SK-N-SH treated with all-trans-retinoic acid at 6 μM for 48 hours (cell line): ENCODE measurements around the gene DNAH3.

ENCODE experiments used
- ARNTL ChIP-seq: fragments of 450-650 bp; formaldehyde crosslinking; IDR thresholded peaks from 2 replicates; pipeline ENCODE4 v1.5.0; 2020; ENCODE audit warnings: low read depth, mild to moderate bottlenecking, moderate library complexity, borderline replicate concordance
- BACH2 ChIP-seq: fragments of 250-450 bp; sonication (Bioruptor Pico); IDR thresholded peaks from 2 replicates; pipeline ENCODE4 v1.9.0; 2021; ENCODE audit warnings: mild to moderate bottlenecking, borderline replicate concordance
- CREB5 ChIP-seq: fragments of 250-450 bp; sonication (Bioruptor Pico); IDR thresholded peaks from 2 replicates; pipeline ENCODE4 v1.5.1; 2020; ENCODE audit warnings: low read depth, mild to moderate bottlenecking, moderate library complexity
- GLIS3 ChIP-seq: fragments of 250-450 bp; sonication (Bioruptor Pico); IDR thresholded peaks from 2 replicates; pipeline ENCODE4 v1.5.0; 2020; ENCODE audit warnings: mild to moderate bottlenecking, moderate library complexity
- OSR1 ChIP-seq: fragments of 250-450 bp; sonication (Bioruptor Pico); IDR thresholded peaks from 2 replicates; pipeline ENCODE4 v1.8.0; 2022; ENCODE audit warnings: moderate library complexity, mild to moderate bottlenecking, inconsistent platforms
- PATZ1 ChIP-seq: fragments of 250-450 bp; sonication (Bioruptor Pico); IDR thresholded peaks from 2 replicates; pipeline ENCODE4 v1.8.0; 2020; ENCODE audit warnings: mild to moderate bottlenecking, moderate library complexity, borderline replicate concordance
- PPARA ChIP-seq: fragments of 250-450 bp; sonication (Bioruptor Pico); IDR thresholded peaks from 2 replicates; pipeline ENCODE4 v1.5.0; 2020; ENCODE audit warnings: mild to moderate bottlenecking, borderline replicate concordance
- RARB ChIP-seq: fragments of 250-450 bp; sonication (Bioruptor Pico); IDR thresholded peaks from 2 replicates; pipeline ENCODE4 v1.8.0; 2021; ENCODE audit warnings: mild to moderate bottlenecking, moderate library complexity
- TOX ChIP-seq: fragments of 250-450 bp; sonication (Bioruptor Pico); IDR thresholded peaks from 2 replicates; pipeline ENCODE4 v1.8.0; 2021; ENCODE audit warnings: mild to moderate bottlenecking, moderate library complexity, borderline replicate concordance
- ZFP3 ChIP-seq: fragments of 250-450 bp; sonication (Bioruptor Pico); IDR thresholded peaks from 2 replicates; pipeline ENCODE4 v1.5.0; 2020; ENCODE audit warnings: mild to moderate bottlenecking, moderate library complexity
- ZNF565 ChIP-seq: fragments of 450-650 bp; formaldehyde crosslinking; conservative IDR thresholded peaks from 2 replicates; pipeline ENCODE4 v1.5.0; 2020; ENCODE audit warnings: low read depth, mild to moderate bottlenecking, moderate library complexity

GRCh38 chr16:21158208-21159110 is 7.8 kb upstream of the DNAH3 start, which contains the start of gene LDAF1:
- TF ChIP-seq OSR1 (CRISPR knock-in tag) (no peak), CREB5 (no peak), ARNTL (CRISPR knock-in tag) (no peak), PATZ1 (CRISPR knock-in tag) (no peak), ZFP3 (CRISPR knock-in tag) (no peak), TOX (CRISPR knock-in tag) (no peak), ZNF565 (CRISPR knock-in tag) (no peak), PPARA (CRISPR knock-in tag) (no peak), RARB (CRISPR knock-in tag) (no peak), GLIS3 (CRISPR knock-in tag) (no peak), BACH2 (CRISPR knock-in tag) (no peak)
